SK-N-SH (cell line): ENCODE results near the gene GLUD1. TPM values are rescaled to one million over a fixed set of nuclear protein-coding genes. Genes with fewer than 3 reads are reported as not detected.

Experiments
- CTCF ChIA-PET: fragments of 300-600, 350-600 bp; formaldehyde crosslinking; extraction: SDS; loops from one replicate; lab custom pipeline; 2021; lab: Yijun Ruan, JAX
- POLR2A ChIA-PET: fragments of 350-600 bp; sonication (Branson Sonifier 250); formaldehyde crosslinking; extraction: SDS; loops from one replicate; lab custom pipeline; 2020; ENCODE audit warnings: antibody characterized with exemption, inconsistent platforms; lab: Yijun Ruan, JAX
- DNase-seq: peaks from one replicate; pipeline ENCODE4 v3.0.0; 2012
- H2AFZ ChIP-seq: fragments of 200-600 bp; sonication (generic); 2 replicates; pipeline ENCODE4 v1.8.1; 2016; ENCODE audit warnings: antibody characterized with exemption, mild to moderate bottlenecking, low read depth
- H3F3A ChIP-seq: fragments of 200-600 bp; sonication (generic); replicated peaks from 2 replicates; pipeline ENCODE3; 2016; ENCODE audit warnings: antibody characterized with exemption, mild to moderate bottlenecking; ENCODE audit not compliant: insufficient read depth
- H3K27ac ChIP-seq, 2 experiments: fragments of 200-500 bp in 1 of 2; fragments of 200-600 bp in 1 of 2; sonication (Bioruptor generic) in 1 of 2; sonication (generic), shearing (Covaris generic) in 1 of 2; 2 replicates each; pipeline versions ENCODE4 v1.5.1 to v1.6.1; 2014 to 2016; ENCODE audit warnings: low read depth in 2 of 2, inconsistent platforms in 1 of 2, low read length in 1 of 2, mild to moderate bottlenecking in 1 of 2, mixed read lengths in 1 of 2
- H3K27me3 ChIP-seq: fragments of 200-600 bp; sonication (generic), shearing (Covaris generic); 2 replicates; pipeline ENCODE4 v1.6.1; 2016; ENCODE audit warnings: mixed run types; ENCODE audit not compliant: insufficient read depth
- H3K36me3 ChIP-seq, 2 experiments: fragments of 200-500 bp in 1 of 2; fragments of 200-600 bp in 1 of 2; sonication (Bioruptor generic) in 1 of 2; sonication (generic) in 1 of 2; replicated peaks in 1 of 2; 2 replicates each; pipeline versions ENCODE3 to v1.5.1; 2014 to 2016; ENCODE audit warnings: low read length in 1 of 2, mild to moderate bottlenecking in 1 of 2; ENCODE audit not compliant: insufficient read depth in 2 of 2, control insufficient read depth in 1 of 2
- H3K4me1 ChIP-seq, 2 experiments: fragments of 200-500 bp in 1 of 2; fragments of 200-600 bp in 1 of 2; sonication (Bioruptor generic) in 1 of 2; sonication (generic), shearing (Covaris generic) in 1 of 2; 2 replicates each; pipeline versions ENCODE4 v1.5.1 to v1.6.1; 2014 to 2016; ENCODE audit warnings: low read depth in 1 of 2, low read length in 1 of 2, mixed run types in 1 of 2; ENCODE audit not compliant: insufficient read depth in 2 of 2, control insufficient read depth in 1 of 2
- H3K4me2 ChIP-seq: fragments of 200-600 bp; sonication (generic), shearing (Covaris generic); 2 replicates; pipeline ENCODE4 v1.6.1; 2017; ENCODE audit warnings: mixed run types
- H3K4me3 ChIP-seq, 2 experiments: fragments of 200-500 bp in 1 of 2; fragments of 200-600 bp in 1 of 2; sonication (Bioruptor generic) in 1 of 2; sonication (generic), shearing (Covaris generic) in 1 of 2; 2 replicates each; pipeline versions ENCODE4 v1.5.1 to v1.8.1; 2014 to 2016; ENCODE audit warnings: low read depth in 2 of 2, inconsistent platforms in 1 of 2, low read length in 1 of 2, mild to moderate bottlenecking in 1 of 2, mixed read lengths in 1 of 2, moderate library complexity in 1 of 2
- H3K79me2 ChIP-seq: fragments of 200-600 bp; sonication (generic); 2 replicates; pipeline ENCODE4 v1.8.1; 2017; ENCODE audit warnings: mild to moderate bottlenecking; ENCODE audit not compliant: insufficient read depth
- H3K9ac ChIP-seq: fragments of 200-600 bp; sonication (generic); 2 replicates; pipeline ENCODE4 v1.6.1; 2017; ENCODE audit warnings: mixed run types
- H3K9me2 ChIP-seq: fragments of 200-600 bp; sonication (generic); 2 replicates; pipeline ENCODE4 v1.6.1; 2017; ENCODE audit warnings: mixed run types
- H3K9me3 ChIP-seq: fragments of 200-600 bp; sonication (generic); 2 replicates; pipeline ENCODE4 v1.6.1; 2017; ENCODE audit warnings: mixed run types, mild to moderate bottlenecking, moderate library complexity
- H4K20me1 ChIP-seq: fragments of 200-600 bp; sonication (generic); 2 replicates; pipeline ENCODE4 v1.6.1; 2017; ENCODE audit warnings: mild to moderate bottlenecking, mixed run types; ENCODE audit not compliant: insufficient read depth
- CHD2 ChIP-seq: fragments of 150-350 bp; IDR thresholded peaks from 2 replicates; pipeline ENCODE4 v1.6.1; 2018; ENCODE audit warnings: low read length; ENCODE audit not compliant: partially characterized antibody
- ELF1 ChIP-seq: IDR thresholded peaks from 2 replicates; pipeline ENCODE4 v1.4.0; 2012
- FOXM1 ChIP-seq: IDR thresholded peaks from 2 replicates; pipeline ENCODE4 v1.4.0; 2012; ENCODE audit warnings: low read depth, mild to moderate bottlenecking
- GABPA ChIP-seq: IDR thresholded peaks from 2 replicates; pipeline ENCODE4 v1.4.0; 2012; ENCODE audit warnings: low read depth, mild to moderate bottlenecking
- JUND ChIP-seq: IDR thresholded peaks from 2 replicates; pipeline ENCODE4 v1.4.0; 2012
- MAX ChIP-seq: IDR thresholded peaks from 2 replicates; pipeline ENCODE4 v1.4.0; 2012; ENCODE audit warnings: low read depth
- MEF2A ChIP-seq: IDR thresholded peaks from 2 replicates; pipeline ENCODE4 v1.4.0; 2012; ENCODE audit warnings: low read depth, borderline replicate concordance
- MXI1 ChIP-seq: IDR thresholded peaks from 2 replicates; pipeline ENCODE4 v1.6.1; 2012; ENCODE audit warnings: mild to moderate bottlenecking, low read depth, low read length, improper control_type of control experiment
- NFIC ChIP-seq: IDR thresholded peaks from 2 replicates; pipeline ENCODE4 v1.4.0; 2012; ENCODE audit warnings: borderline replicate concordance
- NRF1 ChIP-seq: IDR thresholded peaks from 2 replicates; pipeline ENCODE4 v1.6.1; 2012; ENCODE audit warnings: low read depth, mild to moderate bottlenecking, low read length
- POLR2AphosphoS5 ChIP-seq: IDR thresholded peaks from 2 replicates; pipeline ENCODE4 v1.6.1; 2012; ENCODE audit warnings: low read depth, low read length
- RAD21 ChIP-seq: IDR thresholded peaks from 2 replicates; pipeline ENCODE4 v1.6.1; 2012; ENCODE audit warnings: mild to moderate bottlenecking, low read length
- RCOR1 ChIP-seq: fragments of 150-350 bp; IDR thresholded peaks from 2 replicates; pipeline ENCODE4 v1.6.1; 2017; ENCODE audit warnings: antibody characterized with exemption, low read length
- RXRA ChIP-seq: IDR thresholded peaks from 2 replicates; pipeline ENCODE4 v1.4.0; 2012; ENCODE audit warnings: low read depth, mild to moderate bottlenecking, borderline replicate concordance
- TCF12 ChIP-seq: IDR thresholded peaks from 2 replicates; pipeline ENCODE4 v1.4.0; 2012
- YY1 ChIP-seq: IDR thresholded peaks from 2 replicates; pipeline ENCODE4 v1.4.0; 2012; ENCODE audit warnings: low read depth, mild to moderate bottlenecking
- WGBS: methylation state at CpG from one replicate; pipeline ENCODE4 v1.1.6; 2017; ENCODE audit warnings: low lambda C conversion rate; 5-methylcytosine and 5-hydroxymethylcytosine counted together
- polyA plus RNA-seq, 3 experiments: library from polyadenylated mRNA; depleted of rRNA; stranded (reverse); fragments of >200 nt; gene quantifications; 2 replicates each; pipeline ENCODE4 v1.2.3, GENCODE V29; 2012
- small RNA-seq, 7 experiments: library from RNA; depleted of rRNA; stranded (forward); fragments of <200 nt; gene quantifications; one replicate each; pipeline ENCODE3, GENCODE V24; 2012
- TF ChIP-seq, protein P1 (sequence below): fragments of 150-350 bp; IDR thresholded peaks from 2 replicates; pipeline ENCODE4 v1.6.1; 2017; ENCODE audit warnings: antibody characterized with exemption, low read length, low read depth, borderline replicate concordance
- TF ChIP-seq, protein P2 (sequence below): fragments of 150-350 bp; IDR thresholded peaks from 2 replicates; pipeline ENCODE4 v1.6.1; 2016; ENCODE audit warnings: mild to moderate bottlenecking, low read depth, low read length

Gene GLUD1
- polyA plus RNA-seq, 1 of the 3 experiments (the other 2 are of a cell fraction), result 43.3 TPM

GRCh38 chr10:87000491-87000890, 94.2 kb downstream of the GLUD1 start:
- H2AFZ ChIP-seq, result 0 out of 2 replicates have a peak overlapping the region, but pooled peaks have one; percentile 5

More at GRCh38 chr10:87000491-87000890, 94.2 kb downstream of the GLUD1 start:
- ChIA-PET CTCF (no interaction called here), POLR2A (no interaction called here)
- no peak for DNase-seq
- H3K36me3 ChIP-seq, result no peaks in the 10 kb centered on the region
- no peaks in the 10 kb centered on the region for H3K9me2 ChIP-seq
- H3K27me3 ChIP-seq, result no peaks in the 10 kb centered on the region
- H3K4me3 ChIP-seq, result no peak overlapping the region
- no peak overlapping the region for H3K4me2 ChIP-seq
- H3K79me2 ChIP-seq, result no peaks in the 10 kb centered on the region
- no peaks in the 10 kb centered on the region for H3F3A ChIP-seq
- no peaks in the 10 kb centered on the region for H3K4me1 ChIP-seq
- no peaks in the 10 kb centered on the region for H4K20me1 ChIP-seq
- 52% methylated on average over 3 of the region's 3 CpGs for WGBS
- no peaks in the 10 kb centered on the region for H3K9me3 ChIP-seq
- no peak overlapping the region for H3K9ac ChIP-seq
- TF ChIP-seq, protein P1, sequence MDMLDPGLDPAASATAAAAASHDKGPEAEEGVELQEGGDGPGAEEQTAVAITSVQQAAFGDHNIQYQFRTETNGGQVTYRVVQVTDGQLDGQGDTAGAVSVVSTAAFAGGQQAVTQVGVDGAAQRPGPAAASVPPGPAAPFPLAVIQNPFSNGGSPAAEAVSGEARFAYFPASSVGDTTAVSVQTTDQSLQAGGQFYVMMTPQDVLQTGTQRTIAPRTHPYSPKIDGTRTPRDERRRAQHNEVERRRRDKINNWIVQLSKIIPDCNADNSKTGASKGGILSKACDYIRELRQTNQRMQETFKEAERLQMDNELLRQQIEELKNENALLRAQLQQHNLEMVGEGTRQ, result no peak
- no peak for TF ChIP-seq FOXM1
- TF ChIP-seq MAX, result no peak
- no peak for TF ChIP-seq NFIC
- TF ChIP-seq TCF12, result no peak
- no peak for TF ChIP-seq NRF1
- TF ChIP-seq, protein P2, sequence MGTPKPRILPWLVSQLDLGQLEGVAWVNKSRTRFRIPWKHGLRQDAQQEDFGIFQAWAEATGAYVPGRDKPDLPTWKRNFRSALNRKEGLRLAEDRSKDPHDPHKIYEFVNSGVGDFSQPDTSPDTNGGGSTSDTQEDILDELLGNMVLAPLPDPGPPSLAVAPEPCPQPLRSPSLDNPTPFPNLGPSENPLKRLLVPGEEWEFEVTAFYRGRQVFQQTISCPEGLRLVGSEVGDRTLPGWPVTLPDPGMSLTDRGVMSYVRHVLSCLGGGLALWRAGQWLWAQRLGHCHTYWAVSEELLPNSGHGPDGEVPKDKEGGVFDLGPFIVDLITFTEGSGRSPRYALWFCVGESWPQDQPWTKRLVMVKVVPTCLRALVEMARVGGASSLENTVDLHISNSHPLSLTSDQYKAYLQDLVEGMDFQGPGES, result no peak
- TF ChIP-seq POLR2AphosphoS5, result no peak
- no peak for TF ChIP-seq YY1
- TF ChIP-seq MEF2A, result no peak
- TF ChIP-seq GABPA, result no peak
- TF ChIP-seq RXRA, result no peak
- no peak for TF ChIP-seq ELF1
- TF ChIP-seq JUND, result no peak
- no peak for TF ChIP-seq RAD21
- TF ChIP-seq MXI1, result no peak
- TF ChIP-seq RCOR1, result no peak
- no peak for TF ChIP-seq CHD2
- TF ChIP-seq, all 33 proteins: peak for 0
- H3K27ac ChIP-seq, result no peak overlapping the region

Small RNAs within 50 kb of the gene (small RNA-seq; reads per million reads assigned to genes)
- gene AL136982.5, result 0 reads per million in 7 experiments
- 0 reads per million in 7 experiments for gene FAM25A
- gene RNU6-529P, result 0 reads per million in 7 experiments

Other genes starting within 250 kb of the GLUD1 start
- 0.02 and 0.05 TPM in 2 replicates for gene MMRN2, start 137.2 kb downstream of the GLUD1 start, polyA plus RNA-seq (2012; rRNA removed)
- gene SNCG, start 136.2 kb downstream of the GLUD1 start, polyA plus RNA-seq (2012; rRNA removed), result 3.8 and 4.3 TPM in 2 replicates
- gene ADIRF, start 126.4 kb downstream of the GLUD1 start, polyA plus RNA-seq (2012; rRNA removed), result not detected in 2 replicates
- gene FAM25A, start 74.5 kb downstream of the GLUD1 start, polyA plus RNA-seq (2012; rRNA removed), result not detected in 2 replicates
- gene SHLD2, start 363 bp upstream of the GLUD1 start, polyA plus RNA-seq (2012; rRNA removed), result 4.7 and 6.7 TPM in 2 replicates
- 0.38 and 0.42 TPM in 2 replicates for gene NUTM2A, start 130.6 kb upstream of the GLUD1 start, polyA plus RNA-seq (2012; rRNA removed)